Hepatocyte (in vitro differentiated cells): ENCODE results near the gene STPG3. TPM values are rescaled to one million over a fixed set of nuclear protein-coding genes. Genes with fewer than 3 reads are reported as not detected.
A peak's percentile ranks its signal among the peaks of the same experiment; 100 is the strongest.

Experiments used
- DNase-seq: peaks from one replicate; pipeline ENCODE4 v3.0.0-alpha.2; 2016; ENCODE audit warnings: low spot score
- H2AFZ ChIP-seq: fragments of 200-600 bp; sonication (generic); 2 replicates; pipeline ENCODE4 v1.6.0; 2016; ENCODE audit warnings: antibody characterized with exemption, mild to moderate bottlenecking
- H3K27ac ChIP-seq: fragments of 200-600 bp; sonication (generic); 2 replicates; pipeline ENCODE4 v1.5.1; 2016; ENCODE audit warnings: mild to moderate bottlenecking
- H3K27me3 ChIP-seq: fragments of 200-600 bp; sonication (generic); 2 replicates; pipeline ENCODE4 v1.6.1; 2016
- H3K36me3 ChIP-seq: fragments of 200-600 bp; sonication (generic); replicated peaks from 2 replicates; pipeline ENCODE4 v1.5.1; 2016; ENCODE audit warnings: low read depth; ENCODE audit not compliant: insufficient read depth
- H3K4me1 ChIP-seq: fragments of 200-600 bp; sonication (generic); 2 replicates; pipeline ENCODE4 v1.5.1; 2016; ENCODE audit warnings: mild to moderate bottlenecking, moderate library complexity; ENCODE audit not compliant: insufficient read depth
- H3K4me2 ChIP-seq: fragments of 200-600 bp; sonication (generic); 2 replicates; pipeline ENCODE4 v1.6.0; 2016
- H3K4me3 ChIP-seq: fragments of 200-600 bp; sonication (generic); 2 replicates; pipeline ENCODE4 v1.5.1; 2016; ENCODE audit warnings: mild to moderate bottlenecking
- H3K79me2 ChIP-seq: fragments of 200-600 bp; sonication (generic); 2 replicates; pipeline ENCODE4 v1.6.0; 2017; ENCODE audit warnings: mild to moderate bottlenecking
- H3K9me2 ChIP-seq: fragments of 200-600 bp; sonication (generic); replicated peaks from 2 replicates; pipeline ENCODE4 v1.6.0; 2017; ENCODE audit warnings: mild to moderate bottlenecking; ENCODE audit not compliant: insufficient read depth
- H3K9me3 ChIP-seq: fragments of 200-600 bp; sonication (generic); 2 replicates; pipeline ENCODE4 v1.5.1; 2016; ENCODE audit warnings: low read depth, mild to moderate bottlenecking
- H4K20me1 ChIP-seq: fragments of 200-600 bp; sonication (generic); 2 replicates; pipeline ENCODE4 v1.6.0; 2016; ENCODE audit warnings: mild to moderate bottlenecking; ENCODE audit not compliant: insufficient read depth, poor library complexity, severe bottlenecking
- CTCF ChIP-seq: fragments of 200-600 bp; sonication (generic); IDR thresholded peaks from 2 replicates; pipeline ENCODE4 v1.5.1; 2016; ENCODE audit warnings: antibody characterized with exemption, mild to moderate bottlenecking; ENCODE audit not compliant: poor library complexity
- EZH2 ChIP-seq: fragments of 200-600 bp; sonication (generic); IDR thresholded peaks from 2 replicates; pipeline ENCODE4 v1.6.1; 2016; ENCODE audit warnings: antibody characterized with exemption, mild to moderate bottlenecking, borderline replicate concordance
- EZH2phosphoT487 ChIP-seq: fragments of 200-600 bp; sonication (generic); IDR thresholded peaks from one replicate; pipeline ENCODE4 v1.6.1; 2018; ENCODE audit warnings: antibody characterized with exemption, mild to moderate bottlenecking, low read depth, moderate library complexity; ENCODE audit not compliant: unreplicated experiment, severe bottlenecking
- WGBS: methylation state at CpG from one replicate; pipeline ENCODE4 v1.1.6; 2016; ENCODE audit warnings: low lambda C conversion rate; ENCODE audit errors: missing lambda C conversion rate; 5-methylcytosine and 5-hydroxymethylcytosine counted together
- polyA plus RNA-seq: library from polyadenylated mRNA; unstranded; fragments of >200 nt; fragmentation: Nextera tagmentation; extraction: Ambion mirVana; gene quantifications from 2 replicates; pipeline ENCODE4 v1.2.1, GENCODE V29; 2016
- total RNA-seq: library from RNA; depleted of rRNA; stranded (reverse); fragments of >200 nt; gene quantifications from 2 replicates; pipeline ENCODE4 v1.2.3, GENCODE V29; 2014

Gene STPG3
- total and polyA plus RNA-seq, 2 experiments from 2014 or later: 1.5 TPM; not detected in 1

GRCh38 chr9:137223078-137223970 lies 27.8 kb upstream of the STPG3 start:
- H4K20me1 ChIP-seq: no peaks in the 10 kb centered on the region
- H3K27me3 ChIP-seq: no peaks in the 10 kb centered on the region
- no peaks in the 10 kb centered on the region for H3K9me2 ChIP-seq
- H3K27ac ChIP-seq: peak overlapping the region; percentile 91
- no peaks in the 10 kb centered on the region for H3K36me3 ChIP-seq
- peaks cover 41% of the 10 kb centered on the region for H3K4me1 ChIP-seq
- TF ChIP-seq EZH2phosphoT487: no peak
- no peak for TF ChIP-seq EZH2
- no peak for TF ChIP-seq CTCF
- peak overlapping the region; percentile 95 for H3K4me2 ChIP-seq
- H3K9me3 ChIP-seq: no peaks in the 10 kb centered on the region
- peak overlapping the region; percentile 78 for H2AFZ ChIP-seq
- 3% methylated on average over 36 of the region's 63 CpGs for WGBS
- peak overlapping the region; percentile 76 for H3K4me3 ChIP-seq
- peak; percentile 98 for DNase-seq
- no peaks in the 10 kb centered on the region for H3K79me2 ChIP-seq

- WGBS: 72% methylated on average over 22 of the region's 23 CpGs
Observed at GRCh38 chr9:137224830-137225694, 26.0 kb upstream of the STPG3 start, which contains the start of gene CYSRT1. TSS of gene CYSRT1 (plus strand) at chr9:137225174. CDS start at chr9:137225622, 448 bp downstream.

More at GRCh38 chr9:137224830-137225694, 26.0 kb upstream of the STPG3 start, which contains the start of gene CYSRT1:
- H3K79me2 ChIP-seq: no peaks in the 10 kb centered on the region
- H3K4me3 ChIP-seq: peak within 1 kb of the TSS; percentile 76
- no peak for DNase-seq
- no peaks in the 10 kb centered on the region for H3K36me3 ChIP-seq
- no peak for TF ChIP-seq EZH2
- no peak for TF ChIP-seq EZH2phosphoT487
- TF ChIP-seq CTCF: no peak
- H3K27me3 ChIP-seq: no peaks in the 10 kb centered on the region
- no peaks in the 10 kb centered on the region for H4K20me1 ChIP-seq
- no peaks in the 10 kb centered on the region for H3K9me2 ChIP-seq
- H3K4me1 ChIP-seq: peaks cover 43% of the 10 kb centered on the region
- H3K27ac ChIP-seq: peak within 1 kb of the TSS; percentile 91
- peak within 1 kb of the TSS; percentile 78 for H2AFZ ChIP-seq
- peak within 1 kb of the TSS; percentile 94 for H3K4me2 ChIP-seq
- H3K9me3 ChIP-seq: no peaks in the 10 kb centered on the region
